GM23338 (cell line): ENCODE data around the gene TTC23. TPM values are rescaled to one million over a fixed set of nuclear protein-coding genes. Genes with fewer than 3 reads are reported as not detected.

Experiments used
- ATAC-seq: fragments of 200-7000 bp; cut with Tn5 transposase; 3 replicates; pipeline ENCODE4 v1.9.1; 2020
- DNase-seq: peaks from one replicate; pipeline ENCODE4 v3.0.0-alpha.2; 2015; ENCODE audit warnings: low spot score
- H2AFZ ChIP-seq: fragments of 200-600 bp; sonication (generic); 2 replicates; pipeline ENCODE4 v1.8.0; 2016; ENCODE audit warnings: antibody characterized with exemption, mild to moderate bottlenecking, moderate library complexity
- H3F3A ChIP-seq: fragments of 200-600 bp; sonication (generic); replicated peaks from 2 replicates; pipeline ENCODE4 v1.8.0; 2017; ENCODE audit warnings: antibody characterized with exemption, mixed run types, low read depth
- H3K27ac ChIP-seq: fragments of 200-600 bp; sonication (generic); 2 replicates; pipeline ENCODE4 v1.6.1; 2016; ENCODE audit warnings: low read depth
- H3K27me3 ChIP-seq: fragments of 200-600 bp; sonication (generic); 2 replicates; pipeline ENCODE4 v1.8.0; 2016; ENCODE audit warnings: mild to moderate bottlenecking, mixed run types, moderate library complexity; ENCODE audit not compliant: insufficient read depth
- H3K36me3 ChIP-seq: fragments of 200-600 bp; sonication (generic); 2 replicates; pipeline ENCODE4 v1.8.0; 2016; ENCODE audit warnings: mild to moderate bottlenecking; ENCODE audit not compliant: insufficient read depth
- H3K4me1 ChIP-seq: fragments of 200-600 bp; sonication (generic); 2 replicates; pipeline ENCODE4 v1.8.0; 2016; ENCODE audit warnings: mild to moderate bottlenecking, moderate library complexity; ENCODE audit not compliant: insufficient read depth
- H3K4me2 ChIP-seq: fragments of 200-600 bp; sonication (generic); 2 replicates; pipeline ENCODE4 v1.7.1; 2017; ENCODE audit warnings: mixed run types
- H3K4me3 ChIP-seq: fragments of 200-600 bp; sonication (generic); 2 replicates; pipeline ENCODE4 v1.6.1; 2016; ENCODE audit warnings: mixed run types
- H3K79me2 ChIP-seq: fragments of 200-600 bp; sonication (generic); replicated peaks from 2 replicates; pipeline ENCODE4 v1.8.0; 2017; ENCODE audit warnings: mild to moderate bottlenecking; ENCODE audit not compliant: insufficient read depth
- H3K9me2 ChIP-seq: fragments of 200-600 bp; sonication (generic); 2 replicates; pipeline ENCODE4 v1.8.0; 2017; ENCODE audit not compliant: insufficient read depth
- H4K20me1 ChIP-seq: fragments of 200-600 bp; sonication (generic); replicated peaks from 2 replicates; pipeline ENCODE4 v1.8.0; 2017; ENCODE audit warnings: mild to moderate bottlenecking; ENCODE audit not compliant: insufficient read depth
- H3K27ac Mint-ChIP-seq: 2 replicates; pipeline ENCODE4 v1.8.0; 2020; ENCODE audit warnings: inconsistent platforms, mild to moderate bottlenecking, moderate library complexity, mixed read lengths
- H3K27me3 Mint-ChIP-seq: 3 replicates; pipeline ENCODE4 v1.8.0; 2022; ENCODE audit warnings: low read depth, mild to moderate bottlenecking, moderate library complexity, mixed read lengths, inconsistent platforms; ENCODE audit not compliant: insufficient read depth, poor library complexity
- H3K36me3 Mint-ChIP-seq: 3 replicates; pipeline ENCODE4 v1.8.0; 2021; ENCODE audit warnings: low read depth, mild to moderate bottlenecking, inconsistent platforms, moderate library complexity, mixed read lengths
- H3K4me1 Mint-ChIP-seq: 3 replicates; pipeline ENCODE4 v1.8.0; 2020; ENCODE audit warnings: mild to moderate bottlenecking, inconsistent platforms, mixed read lengths
- H3K4me3 Mint-ChIP-seq: 3 replicates; pipeline ENCODE4 v1.8.0; 2021; ENCODE audit warnings: moderate library complexity, mild to moderate bottlenecking, inconsistent platforms, mixed read lengths
- H3K9me3 Mint-ChIP-seq: 3 replicates; pipeline ENCODE4 v1.8.0; 2020; ENCODE audit warnings: moderate library complexity, mild to moderate bottlenecking, inconsistent platforms, mixed read lengths
- CREB1 ChIP-seq: fragments of 250-450 bp; sonication (Bioruptor Pico); IDR thresholded peaks from 2 replicates; pipeline ENCODE4 v1.5.0; 2020; ENCODE audit warnings: low read depth, mild to moderate bottlenecking, moderate library complexity
- EZH2 ChIP-seq: fragments of 200-600 bp; sonication (generic); IDR thresholded peaks from one replicate; pipeline ENCODE4 v1.8.0; 2017; ENCODE audit warnings: antibody characterized with exemption, mild to moderate bottlenecking, low read depth; ENCODE audit not compliant: unreplicated experiment
- EZH2phosphoT487 ChIP-seq: fragments of 200-600 bp; sonication (generic); IDR thresholded peaks from one replicate; pipeline ENCODE4 v1.8.1; 2018; ENCODE audit warnings: antibody characterized with exemption; ENCODE audit not compliant: unreplicated experiment
- JUNB ChIP-seq: IDR thresholded peaks from one replicate; pipeline ENCODE4 v1.6.1; 2016; ENCODE audit warnings: antibody characterized with exemption; ENCODE audit not compliant: unreplicated experiment
- NANOG ChIP-seq: IDR thresholded peaks from 2 replicates; pipeline ENCODE4 v1.6.1; 2016; ENCODE audit warnings: antibody characterized with exemption, borderline replicate concordance
- POLR2AphosphoS5 ChIP-seq: IDR thresholded peaks from 2 replicates; pipeline ENCODE4 v1.6.1; 2016; ENCODE audit warnings: antibody characterized with exemption, low read depth
- ZNF114 ChIP-seq: fragments of 250-450 bp; sonication (Bioruptor Pico); IDR thresholded peaks from 2 replicates; pipeline ENCODE4 v1.5.0; 2020; ENCODE audit warnings: mild to moderate bottlenecking, moderate library complexity
- ZNF331 ChIP-seq: fragments of 250-450 bp; sonication (Bioruptor Pico); IDR thresholded peaks from 2 replicates; pipeline ENCODE4 v1.5.0; 2020; ENCODE audit warnings: low read depth, mild to moderate bottlenecking, moderate library complexity
- polyA plus RNA-seq: library from polyadenylated mRNA; unstranded; fragments of >200 nt; fragmentation: Nextera tagmentation; extraction: Ambion mirVana; gene quantifications from 2 replicates; pipeline ENCODE4 v1.2.1, GENCODE V29; 2016
- total RNA-seq: library from RNA; depleted of rRNA; stranded (reverse); fragments of >200 nt; shearing (Covaris generic); gene quantifications from 2 replicates; pipeline ENCODE4 v1.2.3, GENCODE V29; 2014
- TF ChIP-seq, protein P1 (sequence below), 2 experiments: fragments of 200-600 bp in 1 of 2; sonication (generic) in 1 of 2; conservative IDR thresholded peaks; 2 replicates each; pipeline versions ENCODE4 v1.5.1 to v1.6.1; 2016 to 2017; ENCODE audit warnings: antibody characterized with exemption in 2 of 2, low read depth in 2 of 2, mild to moderate bottlenecking in 2 of 2, moderate library complexity in 1 of 2
- TF ChIP-seq, protein P2 (sequence below): IDR thresholded peaks from 2 replicates; pipeline ENCODE4 v1.6.1; 2016; ENCODE audit warnings: antibody characterized with exemption
- TF ChIP-seq, protein P3 (sequence below): IDR thresholded peaks from one replicate; pipeline ENCODE4 v1.6.1; 2018; ENCODE audit warnings: antibody characterized with exemption; ENCODE audit not compliant: unreplicated experiment
- TF ChIP-seq, protein P4 (sequence below): fragments of 250-450 bp; sonication (Bioruptor Pico); IDR thresholded peaks from 2 replicates; pipeline ENCODE4 v1.5.0; 2020; ENCODE audit warnings: mild to moderate bottlenecking, moderate library complexity

The TTC23 gene
- total and polyA plus RNA-seq, 2 experiments from 2014 or later: 6.3 to 25.2 TPM

DNA sequence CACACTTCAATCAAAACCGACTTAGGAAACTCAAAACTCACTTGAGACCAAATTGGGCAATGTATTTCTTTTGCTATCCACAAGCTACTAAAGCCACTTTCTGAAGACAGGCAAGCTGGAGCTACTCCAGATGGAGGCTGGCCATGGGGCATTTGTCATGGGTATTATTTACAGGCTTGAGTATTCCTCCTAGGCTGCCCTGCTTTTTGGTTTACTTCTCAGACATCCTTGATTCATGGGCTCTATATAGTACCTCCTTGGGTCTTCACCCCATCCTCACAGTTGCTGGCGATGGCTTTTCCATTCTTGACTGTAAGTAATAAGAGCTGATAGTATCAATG is 163.1 kb downstream of the TTC23 start:
- Histone ChIP-seq H3K4me1 (peaks cover 11% of the 10 kb centered on the region), H3K9me2 (no peaks in the 10 kb centered on the region), H3K4me3 (no peak overlapping the region), H2AFZ (no peak overlapping the region), H3K27ac (no peak overlapping the region), H3K27me3 (no peaks in the 10 kb centered on the region), H4K20me1 (no peaks in the 10 kb centered on the region), H3K36me3 (0 out of 2 replicates have a peak, but pooled peaks cover 3% of the 10 kb centered on the region), H3K4me2 (no peak overlapping the region), H3K79me2 (no peaks in the 10 kb centered on the region), H3F3A (no peaks in the 10 kb centered on the region)
- peaks cover 5% of the 10 kb centered on the region for H3K27me3 Mint-ChIP-seq
- H3K4me3 Mint-ChIP-seq: no peak overlapping the region
- H3K27ac Mint-ChIP-seq: no peak overlapping the region
- TF ChIP-seq ZNF331 (CRISPR knock-in tag) (no peak), JUNB (no peak), EZH2 (no peak), ZNF114 (CRISPR knock-in tag) (no peak), EZH2phosphoT487 (no peak), POLR2AphosphoS5 (no peak), NANOG (no peak), CREB1 (no peak)
- TF ChIP-seq, protein P1, sequence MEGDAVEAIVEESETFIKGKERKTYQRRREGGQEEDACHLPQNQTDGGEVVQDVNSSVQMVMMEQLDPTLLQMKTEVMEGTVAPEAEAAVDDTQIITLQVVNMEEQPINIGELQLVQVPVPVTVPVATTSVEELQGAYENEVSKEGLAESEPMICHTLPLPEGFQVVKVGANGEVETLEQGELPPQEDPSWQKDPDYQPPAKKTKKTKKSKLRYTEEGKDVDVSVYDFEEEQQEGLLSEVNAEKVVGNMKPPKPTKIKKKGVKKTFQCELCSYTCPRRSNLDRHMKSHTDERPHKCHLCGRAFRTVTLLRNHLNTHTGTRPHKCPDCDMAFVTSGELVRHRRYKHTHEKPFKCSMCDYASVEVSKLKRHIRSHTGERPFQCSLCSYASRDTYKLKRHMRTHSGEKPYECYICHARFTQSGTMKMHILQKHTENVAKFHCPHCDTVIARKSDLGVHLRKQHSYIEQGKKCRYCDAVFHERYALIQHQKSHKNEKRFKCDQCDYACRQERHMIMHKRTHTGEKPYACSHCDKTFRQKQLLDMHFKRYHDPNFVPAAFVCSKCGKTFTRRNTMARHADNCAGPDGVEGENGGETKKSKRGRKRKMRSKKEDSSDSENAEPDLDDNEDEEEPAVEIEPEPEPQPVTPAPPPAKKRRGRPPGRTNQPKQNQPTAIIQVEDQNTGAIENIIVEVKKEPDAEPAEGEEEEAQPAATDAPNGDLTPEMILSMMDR (conservative IDR thresholded peaks at IDR 0.05; ENCODE audit: low read depth in 2 of 2): no peak
- TF ChIP-seq, protein P2, sequence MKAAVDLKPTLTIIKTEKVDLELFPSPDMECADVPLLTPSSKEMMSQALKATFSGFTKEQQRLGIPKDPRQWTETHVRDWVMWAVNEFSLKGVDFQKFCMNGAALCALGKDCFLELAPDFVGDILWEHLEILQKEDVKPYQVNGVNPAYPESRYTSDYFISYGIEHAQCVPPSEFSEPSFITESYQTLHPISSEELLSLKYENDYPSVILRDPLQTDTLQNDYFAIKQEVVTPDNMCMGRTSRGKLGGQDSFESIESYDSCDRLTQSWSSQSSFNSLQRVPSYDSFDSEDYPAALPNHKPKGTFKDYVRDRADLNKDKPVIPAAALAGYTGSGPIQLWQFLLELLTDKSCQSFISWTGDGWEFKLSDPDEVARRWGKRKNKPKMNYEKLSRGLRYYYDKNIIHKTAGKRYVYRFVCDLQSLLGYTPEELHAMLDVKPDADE: no peak
- TF ChIP-seq, protein P3, sequence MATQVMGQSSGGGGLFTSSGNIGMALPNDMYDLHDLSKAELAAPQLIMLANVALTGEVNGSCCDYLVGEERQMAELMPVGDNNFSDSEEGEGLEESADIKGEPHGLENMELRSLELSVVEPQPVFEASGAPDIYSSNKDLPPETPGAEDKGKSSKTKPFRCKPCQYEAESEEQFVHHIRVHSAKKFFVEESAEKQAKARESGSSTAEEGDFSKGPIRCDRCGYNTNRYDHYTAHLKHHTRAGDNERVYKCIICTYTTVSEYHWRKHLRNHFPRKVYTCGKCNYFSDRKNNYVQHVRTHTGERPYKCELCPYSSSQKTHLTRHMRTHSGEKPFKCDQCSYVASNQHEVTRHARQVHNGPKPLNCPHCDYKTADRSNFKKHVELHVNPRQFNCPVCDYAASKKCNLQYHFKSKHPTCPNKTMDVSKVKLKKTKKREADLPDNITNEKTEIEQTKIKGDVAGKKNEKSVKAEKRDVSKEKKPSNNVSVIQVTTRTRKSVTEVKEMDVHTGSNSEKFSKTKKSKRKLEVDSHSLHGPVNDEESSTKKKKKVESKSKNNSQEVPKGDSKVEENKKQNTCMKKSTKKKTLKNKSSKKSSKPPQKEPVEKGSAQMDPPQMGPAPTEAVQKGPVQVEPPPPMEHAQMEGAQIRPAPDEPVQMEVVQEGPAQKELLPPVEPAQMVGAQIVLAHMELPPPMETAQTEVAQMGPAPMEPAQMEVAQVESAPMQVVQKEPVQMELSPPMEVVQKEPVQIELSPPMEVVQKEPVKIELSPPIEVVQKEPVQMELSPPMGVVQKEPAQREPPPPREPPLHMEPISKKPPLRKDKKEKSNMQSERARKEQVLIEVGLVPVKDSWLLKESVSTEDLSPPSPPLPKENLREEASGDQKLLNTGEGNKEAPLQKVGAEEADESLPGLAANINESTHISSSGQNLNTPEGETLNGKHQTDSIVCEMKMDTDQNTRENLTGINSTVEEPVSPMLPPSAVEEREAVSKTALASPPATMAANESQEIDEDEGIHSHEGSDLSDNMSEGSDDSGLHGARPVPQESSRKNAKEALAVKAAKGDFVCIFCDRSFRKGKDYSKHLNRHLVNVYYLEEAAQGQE: no peak
- TF ChIP-seq, protein P4, sequence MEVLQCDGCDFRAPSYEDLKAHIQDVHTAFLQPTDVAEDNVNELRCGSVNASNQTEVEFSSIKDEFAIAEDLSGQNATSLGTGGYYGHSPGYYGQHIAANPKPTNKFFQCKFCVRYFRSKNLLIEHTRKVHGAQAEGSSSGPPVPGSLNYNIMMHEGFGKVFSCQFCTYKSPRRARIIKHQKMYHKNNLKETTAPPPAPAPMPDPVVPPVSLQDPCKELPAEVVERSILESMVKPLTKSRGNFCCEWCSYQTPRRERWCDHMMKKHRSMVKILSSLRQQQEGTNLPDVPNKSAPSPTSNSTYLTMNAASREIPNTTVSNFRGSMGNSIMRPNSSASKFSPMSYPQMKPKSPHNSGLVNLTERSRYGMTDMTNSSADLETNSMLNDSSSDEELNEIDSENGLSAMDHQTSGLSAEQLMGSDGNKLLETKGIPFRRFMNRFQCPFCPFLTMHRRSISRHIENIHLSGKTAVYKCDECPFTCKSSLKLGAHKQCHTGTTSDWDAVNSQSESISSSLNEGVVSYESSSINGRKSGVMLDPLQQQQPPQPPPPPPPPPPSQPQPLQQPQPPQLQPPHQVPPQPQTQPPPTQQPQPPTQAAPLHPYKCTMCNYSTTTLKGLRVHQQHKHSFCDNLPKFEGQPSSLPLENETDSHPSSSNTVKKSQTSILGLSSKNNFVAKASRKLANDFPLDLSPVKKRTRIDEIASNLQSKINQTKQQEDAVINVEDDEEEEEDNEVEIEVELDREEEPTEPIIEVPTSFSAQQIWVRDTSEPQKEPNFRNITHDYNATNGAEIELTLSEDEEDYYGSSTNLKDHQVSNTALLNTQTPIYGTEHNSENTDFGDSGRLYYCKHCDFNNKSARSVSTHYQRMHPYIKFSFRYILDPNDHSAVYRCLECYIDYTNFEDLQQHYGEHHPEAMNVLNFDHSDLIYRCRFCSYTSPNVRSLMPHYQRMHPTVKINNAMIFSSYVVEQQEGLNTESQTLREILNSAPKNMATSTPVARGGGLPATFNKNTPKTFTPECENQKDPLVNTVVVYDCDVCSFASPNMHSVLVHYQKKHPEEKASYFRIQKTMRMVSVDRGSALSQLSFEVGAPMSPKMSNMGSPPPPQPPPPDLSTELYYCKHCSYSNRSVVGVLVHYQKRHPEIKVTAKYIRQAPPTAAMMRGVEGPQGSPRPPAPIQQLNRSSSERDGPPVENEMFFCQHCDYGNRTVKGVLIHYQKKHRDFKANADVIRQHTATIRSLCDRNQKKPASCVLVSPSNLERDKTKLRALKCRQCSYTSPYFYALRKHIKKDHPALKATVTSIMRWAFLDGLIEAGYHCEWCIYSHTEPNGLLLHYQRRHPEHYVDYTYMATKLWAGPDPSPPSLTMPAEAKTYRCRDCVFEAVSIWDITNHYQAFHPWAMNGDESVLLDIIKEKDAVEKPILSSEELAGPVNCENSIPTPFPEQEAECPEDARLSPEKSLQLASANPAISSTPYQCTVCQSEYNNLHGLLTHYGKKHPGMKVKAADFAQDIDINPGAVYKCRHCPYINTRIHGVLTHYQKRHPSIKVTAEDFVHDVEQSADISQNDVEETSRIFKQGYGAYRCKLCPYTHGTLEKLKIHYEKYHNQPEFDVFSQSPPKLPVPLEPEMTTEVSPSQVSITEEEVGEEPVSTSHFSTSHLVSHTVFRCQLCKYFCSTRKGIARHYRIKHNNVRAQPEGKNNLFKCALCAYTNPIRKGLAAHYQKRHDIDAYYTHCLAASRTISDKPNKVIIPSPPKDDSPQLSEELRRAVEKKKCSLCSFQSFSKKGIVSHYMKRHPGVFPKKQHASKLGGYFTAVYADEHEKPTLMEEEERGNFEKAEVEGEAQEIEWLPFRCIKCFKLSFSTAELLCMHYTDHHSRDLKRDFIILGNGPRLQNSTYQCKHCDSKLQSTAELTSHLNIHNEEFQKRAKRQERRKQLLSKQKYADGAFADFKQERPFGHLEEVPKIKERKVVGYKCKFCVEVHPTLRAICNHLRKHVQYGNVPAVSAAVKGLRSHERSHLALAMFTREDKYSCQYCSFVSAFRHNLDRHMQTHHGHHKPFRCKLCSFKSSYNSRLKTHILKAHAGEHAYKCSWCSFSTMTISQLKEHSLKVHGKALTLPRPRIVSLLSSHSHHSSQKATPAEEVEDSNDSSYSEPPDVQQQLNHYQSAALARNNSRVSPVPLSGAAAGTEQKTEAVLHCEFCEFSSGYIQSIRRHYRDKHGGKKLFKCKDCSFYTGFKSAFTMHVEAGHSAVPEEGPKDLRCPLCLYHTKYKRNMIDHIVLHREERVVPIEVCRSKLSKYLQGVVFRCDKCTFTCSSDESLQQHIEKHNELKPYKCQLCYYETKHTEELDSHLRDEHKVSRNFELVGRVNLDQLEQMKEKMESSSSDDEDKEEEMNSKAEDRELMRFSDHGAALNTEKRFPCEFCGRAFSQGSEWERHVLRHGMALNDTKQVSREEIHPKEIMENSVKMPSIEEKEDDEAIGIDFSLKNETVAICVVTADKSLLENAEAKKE: no peak
- DNase-seq: no peak
- peaks cover 8% of the 10 kb centered on the region; the same call in 2 of the 3 replicates for H3K9me3 Mint-ChIP-seq
- ATAC-seq: no peak
- peaks cover 11% of the 10 kb centered on the region for H3K4me1 Mint-ChIP-seq
- peaks cover 3% of the 10 kb centered on the region; the same call in 2 of the 3 replicates for H3K36me3 Mint-ChIP-seq
